H1 (cell line): ENCODE measurements around the gene DYNC1I1. TPM values are rescaled to one million over a fixed set of nuclear protein-coding genes. Genes with fewer than 3 reads are reported as not detected.

Experiments used
- CTCF ChIA-PET: fragments of 300-600 bp; sonication (Branson Sonifier 250); formaldehyde crosslinking; loops from one replicate; lab custom pipeline; 2021; ENCODE audit not compliant: partially characterized antibody; lab: Charles Lee
- POLR2A ChIA-PET: fragments of 300-600 bp; sonication (Branson Sonifier 250); formaldehyde crosslinking; loops from one replicate; lab custom pipeline; 2021; ENCODE audit warnings: inconsistent platforms; ENCODE audit not compliant: partially characterized antibody; lab: Charles Lee
- DNase-seq, 2 experiments: peaks; one replicate each; pipeline versions ENCODE4 v3.0.0 to v3.0.0-alpha.2; 2010 to 2022; ENCODE audit warnings: low spot score in 2 of 2, low read depth in 1 of 2, mixed read lengths in 1 of 2
- FAIRE-seq: peaks from 2 replicates; lab custom pipeline; 2011; peaks lifted over from hg19 to GRCh38; lab: Jason Lieb, UNC
- H2AFZ ChIP-seq: 2 replicates; pipeline ENCODE4 v1.8.1; 2012; ENCODE audit warnings: low read length, inconsistent platforms
- H2AK5ac ChIP-seq: 2 replicates; pipeline ENCODE4 v1.6.1; 2013; ENCODE audit warnings: low read depth, low read length
- H2BK120ac ChIP-seq: replicated peaks from 2 replicates; pipeline ENCODE3; 2013; ENCODE audit warnings: low read depth, low read length, inconsistent platforms
- H2BK12ac ChIP-seq: 2 replicates; pipeline ENCODE4 v1.6.1; 2013; ENCODE audit warnings: low read depth, low read length
- H2BK15ac ChIP-seq: 2 replicates; pipeline ENCODE4 v1.6.1; 2013; ENCODE audit warnings: low read length
- H2BK20ac ChIP-seq: 2 replicates; pipeline ENCODE4 v1.6.1; 2013; ENCODE audit warnings: low read length
- H2BK5ac ChIP-seq: 2 replicates; pipeline ENCODE4 v1.6.1; 2013; ENCODE audit warnings: low read depth, low read length
- H3K14ac ChIP-seq: 2 replicates; pipeline ENCODE4 v1.6.1; 2013; ENCODE audit warnings: inconsistent platforms; ENCODE audit not compliant: insufficient read length
- H3K18ac ChIP-seq: 2 replicates; pipeline ENCODE4 v1.6.1; 2013; ENCODE audit warnings: low read length; ENCODE audit errors: extremely low read depth
- H3K23ac ChIP-seq: 2 replicates; pipeline ENCODE4 v1.6.1; 2013; ENCODE audit warnings: inconsistent platforms; ENCODE audit not compliant: insufficient read length
- H3K23me2 ChIP-seq: 2 replicates; pipeline ENCODE4 v1.6.1; 2013; ENCODE audit warnings: low read depth, low read length
- H3K27ac ChIP-seq: 2 replicates; pipeline ENCODE4 v1.6.1; 2011; ENCODE audit warnings: low read depth, low read length, inconsistent platforms
- H3K27me3 ChIP-seq, 4 experiments: replicated peaks in 1 of 4; 1 replicate in 1 of 4; 2 replicates in 3 of 4; pipeline versions ENCODE4 v1.6.1 to v1.8.1; 2011 to 2013; ENCODE audit warnings: low read length in 3 of 4, mild to moderate bottlenecking in 3 of 4, inconsistent platforms in 2 of 4, mixed read lengths in 2 of 4, moderate library complexity in 1 of 4; ENCODE audit not compliant: control insufficient read depth in 3 of 4, insufficient read depth in 3 of 4; ENCODE audit errors: extremely low read depth in 1 of 4
- H3K36me3 ChIP-seq, 4 experiments: 2 replicates each; pipeline versions ENCODE4 v1.6.1 to v1.8.1; 2011 to 2013; ENCODE audit warnings: mild to moderate bottlenecking in 4 of 4, low read length in 3 of 4, moderate library complexity in 2 of 4, control low read depth in 1 of 4, inconsistent platforms in 1 of 4; ENCODE audit not compliant: insufficient read depth in 4 of 4, control insufficient read depth in 2 of 4
- H3K4ac ChIP-seq: replicated peaks from 2 replicates; pipeline ENCODE3; 2013; ENCODE audit warnings: low read length, low read depth, mixed read lengths, inconsistent platforms; ENCODE audit not compliant: insufficient read length
- H3K4me1 ChIP-seq, 4 experiments: replicated peaks in 1 of 4; 1 replicate in 1 of 4; 2 replicates in 3 of 4; pipeline versions ENCODE4 v1.6.1 to v1.8.1; 2011 to 2013; ENCODE audit warnings: low read length in 3 of 4, inconsistent platforms in 2 of 4, mixed read lengths in 1 of 4; ENCODE audit not compliant: insufficient read depth in 4 of 4, control insufficient read depth in 3 of 4
- H3K4me2 ChIP-seq, 2 experiments: 2 replicates each; pipeline versions ENCODE4 v1.6.1 to v1.8.1; 2011 to 2013; ENCODE audit warnings: low read depth in 2 of 2, low read length in 2 of 2, control low read depth in 1 of 2, inconsistent platforms in 1 of 2, mild to moderate bottlenecking in 1 of 2; ENCODE audit not compliant: insufficient read depth in 1 of 2
- H3K4me3 ChIP-seq, 4 experiments: fragments of 200-600, 300-600 bp in 1 of 4; sonication (generic), shearing (Covaris generic), sonication (Bioruptor Twin) in 1 of 4; 2 replicates each; pipeline versions ENCODE4 v1.5.1 to v1.8.1; 2011 to 2016; ENCODE audit warnings: low read length in 4 of 4, low read depth in 3 of 4, control low read depth in 2 of 4, inconsistent platforms in 2 of 4, mild to moderate bottlenecking in 2 of 4, mixed read lengths in 1 of 4, moderate library complexity in 1 of 4; ENCODE audit not compliant: insufficient read depth in 2 of 4; ENCODE audit errors: extremely low read depth in 1 of 4
- H3K56ac ChIP-seq: replicated peaks from 2 replicates; pipeline ENCODE3; 2013; ENCODE audit warnings: low read depth, mild to moderate bottlenecking, mixed read lengths, low read length, inconsistent platforms; ENCODE audit not compliant: insufficient read length
- H3K79me1 ChIP-seq: 2 replicates; pipeline ENCODE4 v1.6.1; 2013; ENCODE audit warnings: low read depth, low read length, control low read depth
- H3K79me2 ChIP-seq, 2 experiments: 2 replicates each; pipeline versions ENCODE4 v1.6.1 to v1.8.1; 2012 to 2013; ENCODE audit warnings: low read length in 2 of 2, mild to moderate bottlenecking in 2 of 2, inconsistent platforms in 1 of 2; ENCODE audit not compliant: insufficient read depth in 2 of 2, control insufficient read depth in 1 of 2
- H3K9ac ChIP-seq, 4 experiments: replicated peaks in 1 of 4; 1 replicate in 1 of 4; 2 replicates in 3 of 4; pipeline versions ENCODE4 v1.6.1 to v1.8.1; 2011 to 2013; ENCODE audit warnings: low read depth in 3 of 4, low read length in 3 of 4, control low read depth in 2 of 4, mild to moderate bottlenecking in 2 of 4, moderate library complexity in 2 of 4, inconsistent platforms in 1 of 4; ENCODE audit errors: extremely low read depth in 1 of 4
- H3K9me3 ChIP-seq, 2 experiments: 2 replicates each; pipeline versions ENCODE4 v1.6.1 to v1.8.1; 2012 to 2013; ENCODE audit warnings: mild to moderate bottlenecking in 2 of 2, moderate library complexity in 2 of 2, control low read depth in 1 of 2, inconsistent platforms in 1 of 2, low read depth in 1 of 2, low read length in 1 of 2, mixed read lengths in 1 of 2; ENCODE audit not compliant: insufficient read depth in 2 of 2
- H4K20me1 ChIP-seq, 2 experiments: replicated peaks in 1 of 2; 2 replicates each; pipeline versions ENCODE3 to v1.8.1; 2011 to 2013; ENCODE audit warnings: inconsistent platforms in 2 of 2, low read length in 2 of 2, mild to moderate bottlenecking in 1 of 2; ENCODE audit not compliant: insufficient read depth in 2 of 2, control insufficient read depth in 1 of 2
- H4K5ac ChIP-seq: 2 replicates; pipeline ENCODE4 v1.6.1; 2013; ENCODE audit warnings: low read length, low read depth, mixed read lengths, inconsistent platforms; ENCODE audit not compliant: insufficient read length
- H4K8ac ChIP-seq: 2 replicates; pipeline ENCODE4 v1.8.0; 2013; ENCODE audit warnings: mild to moderate bottlenecking, moderate library complexity, low read length, inconsistent platforms; ENCODE audit not compliant: insufficient read depth; ENCODE audit errors: extremely low read depth
- H4K91ac ChIP-seq: replicated peaks from 2 replicates; pipeline ENCODE3; 2013; ENCODE audit warnings: low read length, mixed read lengths, inconsistent platforms; ENCODE audit not compliant: insufficient read length
- BACH1 ChIP-seq: IDR thresholded peaks from 2 replicates; pipeline ENCODE4 v1.6.1; 2012; ENCODE audit warnings: low read length, improper control_type of control experiment
- CBX8 ChIP-seq: fragments of 300-800, 300-1000 bp; sonication (generic); IDR thresholded peaks from 2 replicates; pipeline ENCODE4 v1.7.1; 2016; ENCODE audit warnings: low read depth, low read length, borderline replicate concordance
- CEBPB ChIP-seq: IDR thresholded peaks from 2 replicates; pipeline ENCODE4 v1.6.1; 2012; ENCODE audit warnings: low read depth, low read length
- EP300 ChIP-seq, 2 experiments: IDR thresholded peaks; 1 replicate in 1 of 2; 2 replicates in 1 of 2; pipeline ENCODE4 v1.6.1; 2011 to 2012; ENCODE audit warnings: low read depth in 2 of 2, low read length in 2 of 2, mild to moderate bottlenecking in 2 of 2, borderline replicate concordance in 1 of 2, inconsistent platforms in 1 of 2, moderate library complexity in 1 of 2
- EZH2 ChIP-seq: fragments of 200-600 bp; sonication (generic); IDR thresholded peaks from 2 replicates; pipeline ENCODE4 v1.7.1; 2012; ENCODE audit warnings: low read depth, mild to moderate bottlenecking, moderate library complexity, low read length, inconsistent platforms; ENCODE audit not compliant: severe bottlenecking
- PHF8 ChIP-seq: fragments of 200-600 bp; sonication (generic); conservative IDR thresholded peaks from 2 replicates; pipeline ENCODE4 v1.7.1; 2012; ENCODE audit warnings: low read depth, mild to moderate bottlenecking, inconsistent platforms, low read length, moderate library complexity
- RAD21 ChIP-seq, 2 experiments: IDR thresholded peaks in 1 of 2; conservative IDR thresholded peaks in 1 of 2; 2 replicates each; pipeline ENCODE4 v1.6.1; 2011; ENCODE audit warnings: low read depth in 2 of 2, low read length in 2 of 2, improper control_type of control experiment in 1 of 2, inconsistent platforms in 1 of 2, mild to moderate bottlenecking in 1 of 2, moderate library complexity in 1 of 2
- SAP30 ChIP-seq: fragments of 300-600 bp; sonication (generic); IDR thresholded peaks from 2 replicates; pipeline ENCODE4 v1.7.1; 2012; ENCODE audit warnings: low read length, moderate library complexity, mild to moderate bottlenecking, inconsistent platforms; ENCODE audit not compliant: insufficient read depth, insufficient replicate concordance
- SIN3A ChIP-seq, 2 experiments: IDR thresholded peaks in 1 of 2; conservative IDR thresholded peaks in 1 of 2; 2 replicates each; pipeline ENCODE4 v1.6.1; 2011 to 2012; ENCODE audit warnings: low read length in 2 of 2, improper control_type of control experiment in 1 of 2, low read depth in 1 of 2, mild to moderate bottlenecking in 1 of 2
- SIRT6 ChIP-seq: IDR thresholded peaks from one replicate; pipeline ENCODE4 v1.7.1; 2012; ENCODE audit warnings: low read length, inconsistent platforms
- SP2 ChIP-seq: IDR thresholded peaks from 2 replicates; pipeline ENCODE4 v1.6.1; 2012; ENCODE audit warnings: mild to moderate bottlenecking, low read length, inconsistent platforms
- TAF7 ChIP-seq: optimal IDR thresholded peaks from 2 replicates; pipeline ENCODE3; 2011; ENCODE audit warnings: low read depth, mild to moderate bottlenecking, inconsistent platforms, low read length, moderate library complexity, borderline replicate concordance
- TCF12 ChIP-seq: IDR thresholded peaks from 2 replicates; pipeline ENCODE4 v1.6.1; 2011; ENCODE audit warnings: low read depth, mild to moderate bottlenecking, low read length
- TEAD4 ChIP-seq: IDR thresholded peaks from 2 replicates; pipeline ENCODE4 v1.6.1; 2012; ENCODE audit warnings: low read depth, low read length, inconsistent platforms, mixed read lengths
- YY1 ChIP-seq: IDR thresholded peaks from 2 replicates; pipeline ENCODE4 v1.6.1; 2011; ENCODE audit warnings: low read depth, mild to moderate bottlenecking, low read length
- WGBS, 2 experiments: shearing (Covaris generic) in 1 of 2; methylation state at CpG; one replicate each; pipeline versions ENCODE4 v1.1.6 to v1.1.7; 2013 to 2015; ENCODE audit warnings: low lambda C conversion rate in 2 of 2, mixed read lengths in 2 of 2, inconsistent platforms in 1 of 2, low coverage in 1 of 2, missing lambda C conversion rate in 1 of 2; ENCODE audit not compliant: insufficient replicate concordance in 2 of 2, insufficient coverage in 1 of 2, insufficient read length in 1 of 2; ENCODE audit errors: extremely low coverage in 1 of 2, missing lambda C conversion rate in 1 of 2; 5-methylcytosine and 5-hydroxymethylcytosine counted together
- polyA plus RNA-seq, 7 experiments: library from polyadenylated mRNA; depleted of rRNA in 3 of 7; stranded (reverse) in 5 of 7; unstranded in 2 of 7; fragments of >200 nt in 5 of 7; fragments of 200-250 nt in 2 of 7; gene quantifications; 1 replicate in 5 of 7; 2 replicates in 1 of 7; 4 replicates in 1 of 7; pipeline versions ENCODE4 v1.2.1 to v1.2.3, GENCODE V29; 2011 to 2013; ENCODE audit warnings: missing spikeins in 2 of 7, mixed read lengths in 2 of 7
- total RNA-seq: library from RNA; stranded (reverse); fragmentation: NEBNext Ultra II Directional; extraction: Animal tissue kit (Norgen Biotek cat#: 25700); gene quantifications from 2 replicates; pipeline ENCODE4 v1.2.1, GENCODE V29; 2021

The DYNC1I1 gene
- total and polyA plus RNA-seq, 2 of the 8 experiments (the other 6 are each of a cell fraction or from before 2014, with no cell fraction given) = 0.45 to 0.58 TPM

- Histone ChIP-seq H3K14ac (no peak overlapping the region), H3K18ac (no peak overlapping the region), H3K27me3 (no peaks in the 10 kb centered on the region), H3K27ac (no peak overlapping the region), H2BK120ac (no peak overlapping the region), H3K23me2 (no peaks in the 10 kb centered on the region), H3K79me2 (no peaks in the 10 kb centered on the region), H2BK5ac (no peak overlapping the region), H2AK5ac (no peak overlapping the region), H3K36me3 (no peaks in the 10 kb centered on the region), H3K4me3 (no peak overlapping the region), H2AFZ (no peak overlapping the region), H3K79me1 (no peaks in the 10 kb centered on the region), H3K4me2 (no peak overlapping the region), H4K20me1 (no peaks in the 10 kb centered on the region), H3K4ac (no peak overlapping the region), H3K9ac (no peak overlapping the region), H4K91ac (no peak overlapping the region), H3K56ac (no peak overlapping the region), H2BK12ac (no peak overlapping the region), H4K8ac (no peak overlapping the region), H2BK15ac (no peak overlapping the region), H3K4me1 (no peaks in the 10 kb centered on the region), H3K23ac (no peak overlapping the region), H2BK20ac (no peak overlapping the region), H4K5ac (no peak overlapping the region), H3K9me3 (no peaks in the 10 kb centered on the region)
- DNase-seq = no peak
- FAIRE-seq = no peak
- ChIA-PET CTCF (no interaction called here), POLR2A (no interaction called here)
- 95% methylated on average over 1 of the region's 1 CpG; no CpG with 5 or more reads in 1 of the 2 experiments for WGBS, 2 experiments
- TF ChIP-seq YY1 (no peak), CEBPB (no peak), TAF7 (no peak), SIRT6 (no peak), EZH2 (no peak), TCF12 (no peak), PHF8 (no peak), TEAD4 (no peak), CBX8 (no peak), RAD21 (IDR thresholded peaks at IDR 0.05 in 1 of 2, conservative IDR thresholded peaks at IDR 0.05 in 1 of 2; ENCODE audit: low read depth in 2 of 2, low read length in 2 of 2) (no peak), EP300 (IDR thresholded peaks at IDR 0.05; ENCODE audit: borderline replicate concordance in 1 of 2, low read depth in 2 of 2, low read length in 2 of 2) (no peak), SAP30 (no peak), BACH1 (no peak), SP2 (no peak), SIN3A (conservative IDR thresholded peaks at IDR 0.05 in 1 of 2, IDR thresholded peaks at IDR 0.05 in 1 of 2; ENCODE audit: low read depth in 1 of 2, low read length in 2 of 2) (no peak)
These were observed 268.8 kb downstream of the DYNC1I1 start for GRCh38 chr7:96041171-96041570.
